Stimulated activated CD4-positive, alpha-beta T cell treated with anti-CD3 and anti-CD28 coated beads, Interleukin-1b, Interleukin-23, amount 100 ng/mL, for 48 hours (primary cell): ENCODE measurements around the gene ADIPOR2.

Experiments used
- DNase-seq: peaks from one replicate; pipeline ENCODE4 v3.0.0-alpha.2; 2020

The ADIPOR2 gene

DNA sequence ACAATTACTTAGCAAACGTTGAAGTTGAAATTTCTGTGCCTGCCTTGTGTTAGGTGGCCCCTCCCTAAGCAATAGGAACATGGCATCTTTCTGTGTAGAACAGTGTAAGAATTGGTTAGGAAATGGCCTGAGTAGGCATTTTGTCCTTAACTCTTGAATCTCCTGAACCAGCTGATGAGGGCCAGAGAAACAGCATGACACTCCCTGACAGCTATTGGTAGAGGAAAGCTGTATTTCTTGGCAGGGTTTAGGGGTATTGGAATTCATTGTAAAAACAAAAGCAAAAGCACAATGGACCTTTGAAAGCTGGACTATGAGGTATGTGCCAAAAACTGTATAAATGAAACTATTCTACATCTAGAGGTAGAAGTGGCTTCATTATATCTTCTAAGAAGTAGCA is 88.9 kb downstream of the ADIPOR2 start:
- DNase-seq: no peak

DNA sequence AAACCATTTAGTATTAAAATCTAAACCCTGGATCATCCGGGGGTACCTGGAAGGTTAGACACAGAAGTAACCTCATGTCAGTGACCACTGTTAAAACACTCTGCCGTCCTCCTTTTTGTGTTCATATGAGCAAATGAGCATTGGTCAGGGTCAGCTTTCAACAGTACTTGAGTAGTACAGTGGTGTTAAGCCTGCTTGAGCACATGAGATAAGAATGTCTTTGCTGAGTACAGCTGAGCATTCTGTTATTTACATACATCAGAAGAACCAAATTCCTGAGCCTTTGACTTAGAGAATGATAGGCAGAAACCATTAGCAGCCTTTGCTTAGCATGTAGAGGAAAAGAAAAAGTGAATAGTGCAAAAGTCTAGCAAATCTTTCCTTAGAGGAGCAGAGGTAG is 90.9 kb downstream of the ADIPOR2 start:
- DNase-seq: no peak

DNA sequence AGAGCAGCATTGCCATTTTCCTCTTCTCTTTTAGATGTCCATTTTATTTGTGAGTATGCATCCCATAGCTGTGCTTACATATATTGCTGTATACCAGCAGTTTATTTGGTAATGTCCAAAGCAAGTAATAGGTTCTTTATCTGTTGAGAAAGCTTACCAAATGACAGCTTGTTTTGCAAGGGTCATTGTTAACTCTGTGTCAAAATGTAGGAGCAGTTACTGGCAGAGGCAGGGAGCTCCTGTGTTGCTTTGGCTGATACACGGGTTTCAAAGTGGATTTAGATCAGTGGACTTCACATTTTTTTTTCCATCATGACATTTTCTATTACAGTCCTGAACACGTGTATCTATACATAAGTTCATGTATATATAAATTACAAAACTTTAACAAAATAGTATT is 91.3 kb downstream of the ADIPOR2 start:
- DNase-seq: no peak

DNA sequence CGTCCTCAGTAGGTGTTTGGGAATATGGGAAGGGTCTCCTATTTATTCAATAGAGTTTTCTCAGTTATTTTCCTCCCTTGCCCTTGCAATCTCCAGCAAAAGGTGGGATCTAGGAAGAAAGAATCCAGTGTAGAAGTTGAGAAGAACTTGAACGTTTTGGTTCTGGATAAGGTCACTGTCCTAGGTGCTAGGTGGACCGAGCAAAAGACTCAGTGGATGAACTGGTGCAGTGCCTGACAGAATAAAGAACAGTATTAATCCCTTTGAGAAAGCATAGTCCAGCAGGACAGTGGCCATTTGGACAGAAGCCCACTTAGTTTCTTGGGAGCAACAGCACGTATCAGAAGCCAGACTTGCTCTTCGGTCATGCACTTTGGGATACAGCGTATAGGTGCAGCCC is 96.8 kb downstream of the ADIPOR2 start:
- DNase-seq: no peak

DNA sequence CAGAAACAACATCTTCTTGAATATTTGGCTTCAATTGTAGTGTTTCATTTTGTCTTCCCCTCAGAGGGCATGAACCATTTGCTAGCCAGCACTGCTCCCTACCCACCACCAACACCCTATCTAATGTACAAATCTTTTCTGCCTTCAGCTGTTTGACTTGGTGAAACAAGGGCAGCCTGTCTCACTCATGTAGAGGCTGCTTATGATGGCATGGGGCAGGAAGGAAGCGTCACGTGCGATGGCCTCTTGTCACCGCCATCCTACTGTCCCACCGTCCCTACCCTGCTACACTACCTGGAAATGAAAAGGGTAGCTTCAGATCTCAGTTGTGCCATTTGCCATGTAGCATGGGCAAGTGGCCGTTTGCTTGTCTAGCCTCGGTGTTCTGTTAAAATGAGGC is 99.6 kb downstream of the ADIPOR2 start:
- DNase-seq: no peak

DNA sequence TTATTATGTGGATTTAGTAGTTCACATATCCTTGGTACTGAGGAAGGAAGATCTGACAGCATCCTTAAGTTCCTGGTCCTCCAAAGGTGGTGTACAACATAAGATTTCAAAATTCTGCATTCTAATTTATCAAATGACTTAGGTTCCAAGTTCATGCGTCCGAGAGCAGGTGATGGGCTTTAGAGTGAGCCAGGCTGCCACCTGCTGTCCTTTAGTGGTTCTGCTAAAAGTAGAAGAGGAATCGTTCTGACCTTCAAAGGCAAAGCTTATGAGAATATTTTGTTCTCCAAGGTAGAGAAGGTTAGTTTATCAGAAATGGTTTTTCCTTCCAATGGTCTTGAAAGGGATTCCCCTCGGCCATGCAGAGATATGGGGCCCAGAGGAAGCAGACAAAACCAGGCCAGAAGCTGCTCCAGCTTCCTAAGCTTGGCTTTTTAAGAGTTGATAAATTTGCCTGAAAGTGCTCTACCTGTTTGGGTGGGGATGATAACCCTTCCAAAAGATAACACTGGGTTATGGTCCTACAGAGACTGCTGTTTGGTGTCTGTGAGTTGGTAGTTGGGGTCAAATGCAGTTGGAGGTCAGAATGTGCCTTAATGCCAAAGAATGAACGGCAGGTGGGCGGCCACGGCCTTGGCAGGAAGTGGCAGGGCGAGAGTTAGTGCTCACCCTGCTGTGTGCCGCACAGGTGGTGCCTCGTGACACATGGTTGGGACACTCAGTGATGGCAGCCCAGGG is 100.4 kb downstream of the ADIPOR2 start:
- DNase-seq: peak; percentile 60

DNA sequence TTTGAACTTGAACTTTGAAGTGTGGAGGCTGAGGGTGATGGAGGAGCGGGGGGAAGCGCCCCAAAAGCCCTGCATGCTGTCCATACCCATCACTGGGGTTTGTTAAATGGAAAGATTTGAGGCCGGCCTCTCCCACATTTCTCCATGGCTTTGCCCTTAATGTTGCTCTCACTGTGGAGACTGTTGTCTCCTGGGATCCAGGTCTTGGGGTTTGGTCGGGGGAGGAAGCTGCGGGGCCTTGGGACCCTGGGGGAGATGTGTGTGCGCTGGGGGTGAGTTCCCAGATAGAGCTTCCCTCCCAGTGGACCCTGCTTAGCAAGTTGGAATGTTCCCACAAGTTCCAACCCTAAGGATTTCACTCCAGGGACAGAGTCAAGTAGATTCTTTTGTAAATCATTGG is 101.5 kb downstream of the ADIPOR2 start:
- DNase-seq: no peak

DNA sequence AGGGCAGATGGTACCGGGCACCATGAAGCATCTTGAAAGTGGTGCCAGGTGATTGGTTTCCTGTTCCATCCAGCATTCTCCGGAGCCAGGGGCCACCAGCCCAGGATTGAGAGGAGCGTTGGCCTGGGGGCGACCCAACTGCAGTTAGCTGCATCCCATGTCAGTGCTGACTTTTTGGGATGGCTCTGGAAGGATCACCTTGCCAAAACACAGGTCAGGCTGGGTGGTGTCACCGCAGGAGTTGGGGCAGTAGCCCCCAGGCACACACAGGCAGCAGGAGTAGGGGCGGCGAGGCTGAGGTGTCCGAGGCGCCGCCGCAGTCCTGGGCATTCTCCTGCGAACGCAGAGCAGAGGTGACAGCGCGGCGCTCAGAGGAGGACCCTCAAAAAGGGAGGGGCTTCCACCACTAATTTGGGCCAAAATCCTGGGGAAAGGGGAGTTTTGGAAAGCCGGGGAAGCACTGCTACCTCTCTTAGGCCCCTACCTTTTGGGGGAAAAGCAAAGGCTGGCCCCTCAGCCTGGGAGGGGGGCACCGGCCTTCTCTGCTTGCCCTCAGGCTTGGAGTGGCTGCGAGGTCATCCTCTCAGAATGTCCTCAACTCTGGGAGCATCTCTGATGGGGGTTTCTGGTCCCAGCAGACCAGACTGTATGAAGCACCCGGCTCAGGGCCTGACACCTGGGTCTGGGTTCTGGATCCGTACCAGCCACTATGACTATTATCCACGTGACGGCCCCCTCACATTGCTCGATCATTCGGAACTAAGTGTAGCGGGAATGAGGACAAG is 102.7 kb downstream of the ADIPOR2 start:
- no peak for DNase-seq

DNA sequence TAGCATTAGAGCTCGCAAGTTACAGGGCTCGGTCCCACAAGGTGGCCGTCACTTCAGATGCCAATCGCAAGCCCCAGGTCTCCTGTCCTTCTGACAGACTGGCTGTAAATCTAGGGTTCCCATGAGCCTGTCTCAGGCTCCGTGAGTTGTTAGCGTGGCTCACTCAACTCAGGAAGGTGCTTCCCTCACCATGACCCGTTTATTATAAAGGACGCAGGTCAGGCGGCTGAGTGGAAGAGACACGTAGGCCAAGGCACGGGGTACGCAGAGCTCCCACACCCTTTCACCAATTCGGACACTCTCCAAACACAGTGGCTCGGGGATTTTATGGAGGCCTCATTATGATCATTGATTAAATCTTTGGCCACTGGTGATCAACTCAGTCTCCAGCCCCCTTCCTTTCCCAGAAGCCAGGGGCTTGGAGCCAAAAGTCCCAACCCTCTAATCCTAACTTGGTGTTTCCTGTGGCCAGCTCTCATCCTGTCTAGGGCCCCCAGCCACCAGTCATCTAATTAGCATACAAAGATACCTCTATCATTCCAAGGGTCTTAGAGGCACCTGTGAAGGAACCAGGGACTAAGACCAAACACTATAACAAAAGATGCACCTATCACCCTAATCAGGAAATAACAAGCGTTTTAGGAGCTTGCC is 103.7 kb downstream of the ADIPOR2 start:
- no peak for DNase-seq

DNA sequence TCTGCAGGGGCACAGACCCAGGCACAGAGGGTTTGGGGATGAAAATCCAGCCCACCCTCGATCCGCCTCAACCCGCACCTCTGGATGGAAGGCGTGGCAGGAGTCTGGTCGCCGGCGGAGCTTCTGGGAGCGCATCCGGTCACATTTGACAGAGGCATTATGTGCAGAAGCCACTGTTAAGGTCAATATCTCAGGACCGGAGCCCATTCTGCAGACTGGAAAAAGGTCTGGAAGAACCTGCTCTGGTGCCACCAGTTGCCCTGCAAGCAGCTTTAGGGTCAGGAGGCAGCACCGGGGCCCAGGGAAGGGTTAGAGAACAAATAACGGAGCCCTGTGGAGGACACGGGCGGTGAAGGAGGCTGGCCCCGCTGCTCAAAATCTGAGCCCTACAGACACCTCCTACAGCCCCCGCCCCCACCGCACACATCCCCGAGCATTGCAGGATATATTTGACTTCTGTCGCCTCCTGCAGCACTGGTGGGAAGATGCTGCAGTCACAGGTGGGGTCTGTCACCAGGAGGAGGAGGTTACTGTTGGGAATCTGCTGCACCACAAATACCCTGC is 104.4 kb downstream of the ADIPOR2 start:
- DNase-seq: no peak

DNA sequence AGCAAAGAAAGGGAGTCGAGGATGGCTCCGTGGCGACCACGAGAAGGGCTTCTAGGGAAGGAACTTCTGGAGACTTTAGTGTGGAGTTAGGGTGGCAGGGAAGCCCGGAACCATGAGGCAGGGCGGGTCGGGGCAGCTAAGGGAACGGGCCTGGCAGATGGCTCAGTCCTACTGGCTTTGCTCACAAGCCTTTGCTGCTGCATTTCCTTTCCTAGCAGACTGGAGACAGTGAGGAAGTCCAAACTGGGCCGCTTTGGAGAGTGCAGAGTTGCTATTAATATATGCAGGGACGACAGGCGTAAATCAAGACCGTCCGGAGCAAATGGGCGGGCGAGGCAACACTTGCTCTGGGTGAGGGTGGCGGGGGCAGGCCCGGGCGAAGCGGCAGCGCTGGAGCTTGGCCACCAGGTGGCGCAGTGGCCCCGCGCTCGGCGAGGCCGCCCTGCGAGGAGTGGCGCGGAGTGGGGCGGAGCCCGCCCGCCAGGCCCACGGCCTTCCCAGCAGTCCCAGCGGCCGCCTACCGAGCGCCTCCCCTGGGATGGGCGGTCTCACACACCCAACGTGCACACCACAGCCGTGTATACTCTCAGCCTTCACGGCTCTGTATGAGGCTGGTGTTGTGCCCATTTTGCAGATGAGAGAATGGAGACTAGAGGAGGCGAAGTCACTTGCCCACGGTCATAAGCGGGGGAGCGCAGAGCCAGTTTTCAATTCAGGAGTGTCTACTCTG is 105.1 kb downstream of the ADIPOR2 start:
- peak; percentile 95 for DNase-seq

DNA sequence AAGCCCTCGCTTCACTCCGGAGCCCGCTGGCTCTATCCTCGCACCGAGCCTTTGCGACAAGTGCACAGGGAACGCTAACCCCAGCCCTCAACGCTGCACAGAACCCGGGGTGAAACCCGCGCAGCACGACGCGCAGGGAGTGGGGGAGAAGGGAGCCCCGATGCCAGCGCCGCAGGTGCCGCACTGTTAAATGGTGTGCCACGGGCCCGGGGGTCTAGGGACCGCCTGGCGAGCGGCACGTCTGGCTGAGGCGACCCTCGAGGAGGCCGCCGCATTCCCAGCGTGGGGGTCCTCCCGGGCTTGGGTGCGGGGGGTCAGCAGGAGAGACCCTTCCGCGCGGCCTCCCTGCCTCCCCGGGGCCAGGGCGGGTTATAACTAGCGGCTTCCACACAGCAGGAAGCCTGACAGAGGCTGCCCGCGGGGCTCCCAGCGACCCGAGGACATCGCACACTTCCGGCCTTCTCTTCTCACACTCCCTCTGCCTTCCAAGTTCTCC is 105.7 kb downstream of the ADIPOR2 start:
- DNase-seq: peak; percentile 50

DNA sequence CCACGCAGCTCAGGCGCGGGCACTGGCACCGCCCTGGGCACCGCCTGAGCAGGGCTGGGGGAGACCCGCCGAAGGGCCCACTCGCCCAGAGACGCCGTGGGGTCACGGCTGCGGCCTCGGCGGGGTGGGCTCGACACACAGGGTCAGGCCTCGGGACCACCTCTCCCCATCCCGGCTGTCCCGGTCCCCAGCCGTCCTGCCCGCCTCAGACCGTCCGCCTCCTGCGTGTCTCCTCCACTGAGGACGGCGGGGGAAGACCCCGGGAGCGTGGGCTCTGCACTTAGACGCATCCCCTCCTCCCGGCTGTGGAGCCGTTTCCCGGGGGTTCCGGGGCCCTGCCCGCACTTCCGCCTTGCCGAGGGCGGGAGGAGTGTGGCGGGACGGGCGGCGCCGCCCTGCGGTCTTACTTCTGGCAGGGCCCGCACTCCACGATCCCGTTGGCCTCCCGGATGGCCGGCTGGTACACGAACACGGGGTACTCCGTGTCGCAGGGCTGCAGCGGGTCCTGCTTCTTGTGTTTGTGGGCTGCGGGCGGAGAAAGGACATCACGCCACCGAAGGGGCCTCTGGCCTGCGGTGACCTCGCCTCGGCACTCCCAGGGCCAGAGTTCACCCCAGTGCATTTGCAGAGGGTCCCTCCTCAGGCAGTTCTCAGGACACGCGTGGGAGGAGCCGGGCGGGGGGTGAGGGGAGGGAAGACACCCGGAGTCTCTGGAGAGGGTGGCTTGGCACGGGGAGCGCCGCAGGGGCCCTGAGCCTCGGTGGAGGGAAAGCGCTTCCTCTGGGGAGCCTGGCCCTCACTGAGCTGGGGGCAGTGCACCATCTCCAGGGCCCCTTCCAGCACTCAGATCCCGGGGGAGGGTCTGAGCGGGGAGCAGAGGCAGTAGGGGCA is 106.4 kb downstream of the ADIPOR2 start:
- peak; percentile 64 for DNase-seq

DNA sequence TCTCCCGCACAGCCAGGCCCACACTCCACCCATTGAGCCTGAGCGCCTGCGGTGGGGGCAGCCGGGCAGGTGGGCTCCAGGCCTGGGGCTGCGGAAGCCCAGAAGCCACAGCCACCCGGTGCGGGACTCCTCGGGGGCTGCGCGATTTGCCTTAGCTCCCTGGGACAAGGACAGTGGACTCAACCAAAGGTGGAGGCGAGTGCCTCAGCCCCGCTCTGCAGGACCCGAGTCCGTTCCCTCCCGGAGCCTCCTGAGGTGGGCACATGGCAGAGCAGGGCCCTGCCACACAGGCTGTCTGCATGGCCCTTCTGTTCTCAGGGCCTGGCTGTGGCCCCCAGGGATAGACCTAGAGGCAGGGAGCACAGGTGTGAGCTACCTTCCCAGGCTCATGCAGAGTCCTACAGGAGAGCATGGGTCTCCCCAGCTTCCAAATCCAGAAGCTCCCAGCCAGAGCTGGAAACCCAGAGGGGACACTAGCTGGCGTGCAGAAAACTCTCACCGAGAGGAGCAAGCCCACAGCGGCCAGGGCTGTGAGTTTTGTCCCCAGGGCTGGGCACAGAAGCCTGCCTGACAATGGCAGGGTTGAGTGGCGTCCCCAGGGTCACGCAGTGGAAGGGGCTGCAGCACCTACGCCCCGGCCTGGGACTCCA is 107.2 kb downstream of the ADIPOR2 start:
- DNase-seq: no peak

DNA sequence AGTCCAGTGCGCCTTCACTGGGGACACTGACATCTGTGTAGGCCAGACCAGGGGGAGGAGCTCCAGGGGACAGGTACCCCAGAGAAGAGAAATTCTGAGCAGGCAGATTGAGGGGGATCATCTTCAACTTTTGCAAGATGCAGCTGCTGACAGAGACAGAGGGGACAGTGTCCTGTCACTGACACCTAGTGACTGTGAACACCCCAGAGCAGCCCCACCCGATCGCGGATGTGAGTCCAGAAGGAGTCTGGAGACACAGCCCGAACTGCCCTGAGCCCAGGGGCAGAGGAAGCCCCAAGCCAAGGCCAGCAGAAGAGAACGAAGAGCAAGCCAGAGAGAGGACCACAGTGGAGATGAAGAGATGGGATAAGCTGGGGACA is 107.8 kb downstream of the ADIPOR2 start:
- DNase-seq: no peak

DNA sequence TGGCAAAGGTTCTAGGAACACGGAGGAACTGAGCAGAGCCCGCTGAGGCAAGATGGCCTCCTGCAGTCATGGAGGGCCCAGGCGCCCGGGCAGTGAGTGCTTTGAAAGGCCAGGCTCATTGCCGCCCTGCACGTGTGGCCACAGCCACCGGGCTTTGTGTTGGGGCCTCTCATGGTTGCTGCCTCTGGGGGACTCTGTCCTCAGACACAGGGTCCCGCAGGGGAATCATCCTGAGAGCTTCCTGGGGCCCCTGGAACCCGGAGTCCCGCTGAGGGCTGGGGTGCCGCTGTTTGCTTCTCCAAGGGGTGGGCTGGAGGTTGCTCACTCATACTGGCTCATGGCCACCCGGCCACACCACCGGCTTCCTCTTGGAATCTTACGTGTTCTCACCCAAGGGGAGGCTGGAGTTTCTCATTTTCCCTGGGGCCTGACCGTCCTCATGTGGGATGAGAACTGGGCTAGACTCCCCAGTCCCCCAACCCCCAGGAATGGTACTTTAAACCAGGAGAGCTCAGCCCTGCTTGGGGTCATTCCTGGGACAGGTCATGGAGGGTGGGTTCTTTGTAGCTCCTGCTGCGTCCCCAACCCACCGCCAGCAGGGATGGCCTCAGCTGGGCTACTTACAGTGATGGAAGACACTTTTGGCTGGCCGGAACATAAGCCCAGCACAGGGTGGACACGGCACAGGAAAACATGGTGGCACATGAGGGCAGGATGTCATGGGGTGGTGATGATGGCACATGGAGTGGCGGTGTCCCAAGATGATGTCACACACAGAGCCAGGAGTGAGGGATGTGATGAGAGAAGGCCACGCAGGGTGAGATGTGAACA is 108.4 kb downstream of the ADIPOR2 start:
- DNase-seq: no peak

DNA sequence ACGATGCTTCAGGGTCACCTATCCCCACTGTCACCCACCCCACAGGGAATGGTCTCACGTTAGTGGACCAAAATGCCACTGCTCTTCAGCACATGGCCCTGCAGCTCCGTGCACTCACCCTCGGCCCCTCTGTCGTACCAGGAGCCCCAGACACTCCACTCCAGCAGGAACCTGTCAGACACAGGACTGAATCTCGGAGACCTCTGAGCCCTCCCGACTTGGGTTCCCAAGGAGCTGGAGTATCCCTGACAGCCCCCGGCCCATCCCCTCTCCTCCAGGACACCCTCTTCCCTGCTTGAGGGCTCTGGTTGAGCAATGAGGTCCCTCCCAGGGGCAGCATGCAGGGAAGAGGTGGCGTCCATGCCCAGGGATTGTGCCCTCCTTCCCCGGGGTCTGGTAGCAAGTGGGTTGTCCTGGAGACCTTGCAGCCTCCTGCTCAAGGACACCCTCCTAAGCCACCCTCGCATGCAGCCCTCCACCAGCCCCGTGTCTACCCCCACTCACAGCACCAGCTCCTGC is 109.1 kb downstream of the ADIPOR2 start:
- no peak for DNase-seq

DNA sequence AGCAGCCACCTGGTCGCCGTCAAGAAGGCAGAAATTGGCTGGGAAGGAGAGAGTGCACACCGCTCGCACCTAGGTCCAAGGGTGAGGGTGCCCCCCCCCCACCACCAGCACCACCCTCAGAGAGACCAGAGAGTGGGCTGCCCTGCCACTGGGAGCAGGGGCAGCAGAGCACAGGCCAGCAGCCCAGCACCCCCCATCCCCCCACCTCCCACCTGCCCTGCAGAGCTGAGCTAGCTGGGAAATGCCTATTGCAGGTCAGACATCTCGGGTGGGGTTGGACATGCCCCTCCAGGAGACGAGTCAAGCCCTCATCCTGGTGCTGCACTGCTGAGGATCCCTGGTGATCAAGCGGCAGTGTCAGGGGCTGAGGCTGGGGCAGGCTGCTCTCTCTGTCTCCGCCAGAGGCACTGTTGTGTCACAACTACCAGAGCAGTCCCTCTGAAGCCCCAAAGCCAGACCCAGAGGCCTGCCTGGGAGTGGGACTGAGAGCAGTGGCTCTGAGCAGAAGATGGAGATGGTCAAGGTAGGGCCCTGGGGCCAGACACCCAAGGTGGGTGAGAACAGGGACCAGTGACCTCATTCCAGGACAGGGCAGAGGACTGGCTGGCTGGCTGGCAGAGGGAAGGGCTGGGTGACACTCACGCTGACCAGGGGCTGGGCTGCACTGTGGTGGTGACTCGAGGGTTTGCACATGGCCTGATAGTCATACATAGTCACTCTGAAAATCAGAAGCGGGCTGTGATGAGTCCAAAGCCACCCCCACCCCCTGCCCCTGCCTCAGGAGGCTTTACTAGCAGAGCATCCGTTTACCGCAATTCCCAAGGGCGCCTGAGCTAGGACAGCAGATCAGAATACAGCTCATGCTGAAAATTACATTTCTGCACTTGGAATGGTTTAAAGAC is 109.8 kb downstream of the ADIPOR2 start:
- no peak for DNase-seq
